ENCODE measurements around the gene UQCC2. TPM values are rescaled to one million over a fixed set of nuclear protein-coding genes. Genes with fewer than 3 reads are reported as not detected.

The UQCC2 gene
- total and polyA plus RNA-seq, 2 of the 4 experiments (the other 2 are of a cell fraction) = 13.8 to 34.5 TPM

DNA sequence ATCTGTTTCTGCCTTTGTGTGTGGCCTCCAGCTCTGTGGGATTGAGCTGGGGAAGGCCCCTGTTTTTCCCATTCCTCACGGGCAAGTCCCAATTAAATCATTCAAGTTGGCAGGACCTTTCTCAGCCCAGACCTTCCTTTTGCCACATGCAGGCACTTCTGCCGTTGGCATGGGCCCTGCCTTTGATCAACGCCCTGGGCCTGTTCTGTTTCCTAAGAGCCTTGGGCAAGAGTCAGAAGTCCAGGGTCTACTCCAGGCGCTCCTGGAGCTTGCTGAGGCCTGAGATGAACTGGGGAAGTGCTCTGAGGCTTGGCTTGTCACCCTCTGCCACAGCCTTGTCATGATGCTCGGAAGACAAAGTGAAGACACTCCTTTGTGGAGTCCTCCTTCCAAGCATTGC is 28.1 kb upstream of the UQCC2 start:
- H2AFZ ChIP-seq (replicated peaks; ENCODE audit: low read length, poor library complexity) = no peak overlapping the region
- no peak overlapping the region for H3K23ac ChIP-seq (ENCODE audit: low read depth, low read length)
- no peaks in the 10 kb centered on the region for H3K36me3 ChIP-seq (ENCODE audit: control insufficient read depth, insufficient read depth, low read length)
- no peak overlapping the region for H3K4me3 ChIP-seq (ENCODE audit: insufficient read depth, low read depth, low read length)
- H4K5ac ChIP-seq (ENCODE audit: low read depth, low read length) = no peak overlapping the region
- H3K27ac ChIP-seq (ENCODE audit: insufficient read depth, low read length) = no peak overlapping the region
- DNase-seq (no peak), ATAC-seq (ENCODE audit: low read depth) (no peak)
- H3K9ac ChIP-seq (ENCODE audit: low read depth, low read length) = no peak overlapping the region
- CTCF ChIA-PET = no interaction called here
- dilution Hi-C loops (cut with HindIII; ENCODE audit: low sequenced_read_pairs, unreplicated experiment) (no loop called here), intact Hi-C loops (cut with micrococcal nuclease) (no loop called here), in situ Hi-C loops (cut with MboI; ENCODE audit: low sequenced_read_pairs) (no loop called here)
- H3K4me2 ChIP-seq (ENCODE audit: low read depth, low read length) = no peak overlapping the region
- H3K79me1 ChIP-seq (ENCODE audit: low read depth in 1 of 2, low read length in 2 of 2) = no peaks in the 10 kb centered on the region
- no peak overlapping the region for H2AK5ac ChIP-seq (ENCODE audit: low read depth, low read length)
- H3K9me3 ChIP-seq (ENCODE audit: control insufficient read depth, insufficient read depth, low read length) = no peaks in the 10 kb centered on the region
- no peak overlapping the region for H2BK15ac ChIP-seq (ENCODE audit: low read depth, low read length)
- no TSS peak for BruUV-seq (replicated peaks)
- H4K8ac ChIP-seq (ENCODE audit: low read depth in 2 of 2, low read length in 2 of 2) = no peak overlapping the region
- no peak overlapping the region for H3K4ac ChIP-seq (ENCODE audit: low read depth, low read length)
- no peaks in the 10 kb centered on the region; the same call in 1 of the 2 replicates for H4K20me1 ChIP-seq (ENCODE audit: insufficient read depth, low read length)
- no peak overlapping the region for H4K91ac ChIP-seq (ENCODE audit: insufficient read depth, low read depth, low read length)
- 100% methylated on average over 1 of the region's 5 CpGs; no CpG with 5 or more reads in 1 of the 2 experiments for WGBS, 2 experiments (ENCODE audit: extremely low coverage in 2 of 2, insufficient read length in 1 of 2)
- H2AK9ac ChIP-seq (replicated peaks; ENCODE audit: low read depth, low read length, poor library complexity) = no peak overlapping the region
- no peaks in the 10 kb centered on the region for H3K9me1 ChIP-seq (ENCODE audit: insufficient read depth, low read length)
- H2BK20ac ChIP-seq (ENCODE audit: low read depth, low read length) = no peak overlapping the region
- no peak overlapping the region for H2BK5ac ChIP-seq (ENCODE audit: low read depth, low read length, poor library complexity, severe bottlenecking)
- H2BK120ac ChIP-seq (ENCODE audit: low read depth, low read length) = no peak overlapping the region
- no peaks in the 10 kb centered on the region for H3K4me1 ChIP-seq (ENCODE audit: control insufficient read depth, insufficient read depth, low read length)
- no peak overlapping the region for H3K56ac ChIP-seq (ENCODE audit: extremely low read depth, insufficient read depth, low read length)
- H3K14ac ChIP-seq (replicated peaks; ENCODE audit: low read depth, low read length) = no peak overlapping the region
- H3K18ac ChIP-seq (ENCODE audit: low read depth, low read length) = no peak overlapping the region
- H3K27me3 ChIP-seq (ENCODE audit: control insufficient read depth, insufficient read depth, low read length) = peaks cover 8% of the 10 kb centered on the region; the same call in 1 of the 2 replicates
- POLR2A ChIA-PET (ENCODE audit: unreplicated experiment) = no interaction called here
- TF ChIP-seq CEBPB (IDR thresholded peaks at IDR 0.05; ENCODE audit: low read depth, low read length) (no peak), CHD1 (IDR thresholded peaks at IDR 0.05; ENCODE audit: low read depth, low read length) (no peak), FOS (IDR thresholded peaks at IDR 0.05; ENCODE audit: low read depth, low read length) (no peak)
- TF ChIP-seq, protein P1, sequence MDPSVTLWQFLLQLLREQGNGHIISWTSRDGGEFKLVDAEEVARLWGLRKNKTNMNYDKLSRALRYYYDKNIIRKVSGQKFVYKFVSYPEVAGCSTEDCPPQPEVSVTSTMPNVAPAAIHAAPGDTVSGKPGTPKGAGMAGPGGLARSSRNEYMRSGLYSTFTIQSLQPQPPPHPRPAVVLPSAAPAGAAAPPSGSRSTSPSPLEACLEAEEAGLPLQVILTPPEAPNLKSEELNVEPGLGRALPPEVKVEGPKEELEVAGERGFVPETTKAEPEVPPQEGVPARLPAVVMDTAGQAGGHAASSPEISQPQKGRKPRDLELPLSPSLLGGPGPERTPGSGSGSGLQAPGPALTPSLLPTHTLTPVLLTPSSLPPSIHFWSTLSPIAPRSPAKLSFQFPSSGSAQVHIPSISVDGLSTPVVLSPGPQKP (IDR thresholded peaks at IDR 0.05; ENCODE audit: borderline replicate concordance, low read depth, low read length) = no peak
- TF ChIP-seq, protein P2, sequence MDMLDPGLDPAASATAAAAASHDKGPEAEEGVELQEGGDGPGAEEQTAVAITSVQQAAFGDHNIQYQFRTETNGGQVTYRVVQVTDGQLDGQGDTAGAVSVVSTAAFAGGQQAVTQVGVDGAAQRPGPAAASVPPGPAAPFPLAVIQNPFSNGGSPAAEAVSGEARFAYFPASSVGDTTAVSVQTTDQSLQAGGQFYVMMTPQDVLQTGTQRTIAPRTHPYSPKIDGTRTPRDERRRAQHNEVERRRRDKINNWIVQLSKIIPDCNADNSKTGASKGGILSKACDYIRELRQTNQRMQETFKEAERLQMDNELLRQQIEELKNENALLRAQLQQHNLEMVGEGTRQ (IDR thresholded peaks at IDR 0.05; ENCODE audit: low read depth, low read length) = no peak

All from IMR-90 (cell line).